Measurements from ENCODE around the gene TIAM2.

Gene TIAM2

DNA sequence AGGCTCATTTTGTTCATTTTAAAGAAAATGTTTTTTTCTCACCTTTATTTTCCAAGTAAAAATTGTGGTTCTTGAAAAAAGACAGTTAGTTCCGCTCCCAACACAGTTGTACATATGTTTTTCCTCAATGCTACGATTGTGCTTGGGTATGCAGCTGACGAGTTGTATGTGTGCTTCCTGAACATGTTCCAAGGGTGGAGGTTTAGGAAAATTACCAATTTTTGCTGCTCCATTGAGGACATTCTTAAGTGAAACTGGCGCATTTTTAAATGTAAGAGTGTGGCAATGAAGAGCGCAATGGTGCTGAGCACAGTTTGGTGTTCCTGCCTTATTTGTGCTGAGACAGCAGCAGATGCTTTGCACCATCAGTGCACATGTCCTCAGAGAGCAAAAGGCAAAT is 198.4 kb downstream of the TIAM2 start:
- no peak for DNase-seq (ENCODE audit: low read depth in 1 of 2, low spot score in 1 of 2)
- H3K27me3 ChIP-seq (ENCODE audit: insufficient read depth, poor library complexity, severe bottlenecking): no peaks in the 10 kb centered on the region
- TF ChIP-seq SPI1 (IDR thresholded peaks at IDR 0.05; ENCODE audit: borderline replicate concordance, low read depth) (no peak), GABPA (IDR thresholded peaks at IDR 0.05; ENCODE audit: low read depth) (no peak), POLR2AphosphoS5 (IDR thresholded peaks at IDR 0.05; ENCODE audit: low read depth) (no peak)
- TF ChIP-seq, protein P1, sequence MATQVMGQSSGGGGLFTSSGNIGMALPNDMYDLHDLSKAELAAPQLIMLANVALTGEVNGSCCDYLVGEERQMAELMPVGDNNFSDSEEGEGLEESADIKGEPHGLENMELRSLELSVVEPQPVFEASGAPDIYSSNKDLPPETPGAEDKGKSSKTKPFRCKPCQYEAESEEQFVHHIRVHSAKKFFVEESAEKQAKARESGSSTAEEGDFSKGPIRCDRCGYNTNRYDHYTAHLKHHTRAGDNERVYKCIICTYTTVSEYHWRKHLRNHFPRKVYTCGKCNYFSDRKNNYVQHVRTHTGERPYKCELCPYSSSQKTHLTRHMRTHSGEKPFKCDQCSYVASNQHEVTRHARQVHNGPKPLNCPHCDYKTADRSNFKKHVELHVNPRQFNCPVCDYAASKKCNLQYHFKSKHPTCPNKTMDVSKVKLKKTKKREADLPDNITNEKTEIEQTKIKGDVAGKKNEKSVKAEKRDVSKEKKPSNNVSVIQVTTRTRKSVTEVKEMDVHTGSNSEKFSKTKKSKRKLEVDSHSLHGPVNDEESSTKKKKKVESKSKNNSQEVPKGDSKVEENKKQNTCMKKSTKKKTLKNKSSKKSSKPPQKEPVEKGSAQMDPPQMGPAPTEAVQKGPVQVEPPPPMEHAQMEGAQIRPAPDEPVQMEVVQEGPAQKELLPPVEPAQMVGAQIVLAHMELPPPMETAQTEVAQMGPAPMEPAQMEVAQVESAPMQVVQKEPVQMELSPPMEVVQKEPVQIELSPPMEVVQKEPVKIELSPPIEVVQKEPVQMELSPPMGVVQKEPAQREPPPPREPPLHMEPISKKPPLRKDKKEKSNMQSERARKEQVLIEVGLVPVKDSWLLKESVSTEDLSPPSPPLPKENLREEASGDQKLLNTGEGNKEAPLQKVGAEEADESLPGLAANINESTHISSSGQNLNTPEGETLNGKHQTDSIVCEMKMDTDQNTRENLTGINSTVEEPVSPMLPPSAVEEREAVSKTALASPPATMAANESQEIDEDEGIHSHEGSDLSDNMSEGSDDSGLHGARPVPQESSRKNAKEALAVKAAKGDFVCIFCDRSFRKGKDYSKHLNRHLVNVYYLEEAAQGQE (IDR thresholded peaks at IDR 0.05; ENCODE audit: insufficient replicate concordance, low read depth): no peak
- TF ChIP-seq, protein P2, sequence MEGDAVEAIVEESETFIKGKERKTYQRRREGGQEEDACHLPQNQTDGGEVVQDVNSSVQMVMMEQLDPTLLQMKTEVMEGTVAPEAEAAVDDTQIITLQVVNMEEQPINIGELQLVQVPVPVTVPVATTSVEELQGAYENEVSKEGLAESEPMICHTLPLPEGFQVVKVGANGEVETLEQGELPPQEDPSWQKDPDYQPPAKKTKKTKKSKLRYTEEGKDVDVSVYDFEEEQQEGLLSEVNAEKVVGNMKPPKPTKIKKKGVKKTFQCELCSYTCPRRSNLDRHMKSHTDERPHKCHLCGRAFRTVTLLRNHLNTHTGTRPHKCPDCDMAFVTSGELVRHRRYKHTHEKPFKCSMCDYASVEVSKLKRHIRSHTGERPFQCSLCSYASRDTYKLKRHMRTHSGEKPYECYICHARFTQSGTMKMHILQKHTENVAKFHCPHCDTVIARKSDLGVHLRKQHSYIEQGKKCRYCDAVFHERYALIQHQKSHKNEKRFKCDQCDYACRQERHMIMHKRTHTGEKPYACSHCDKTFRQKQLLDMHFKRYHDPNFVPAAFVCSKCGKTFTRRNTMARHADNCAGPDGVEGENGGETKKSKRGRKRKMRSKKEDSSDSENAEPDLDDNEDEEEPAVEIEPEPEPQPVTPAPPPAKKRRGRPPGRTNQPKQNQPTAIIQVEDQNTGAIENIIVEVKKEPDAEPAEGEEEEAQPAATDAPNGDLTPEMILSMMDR (IDR thresholded peaks at IDR 0.05; ENCODE audit: insufficient read depth, low read length): no peak
- no peak overlapping the region for H3K4me3 ChIP-seq (replicated peaks; ENCODE audit: insufficient read depth, low read length)
- no peak overlapping the region for H3K27ac ChIP-seq (replicated peaks)

DNA sequence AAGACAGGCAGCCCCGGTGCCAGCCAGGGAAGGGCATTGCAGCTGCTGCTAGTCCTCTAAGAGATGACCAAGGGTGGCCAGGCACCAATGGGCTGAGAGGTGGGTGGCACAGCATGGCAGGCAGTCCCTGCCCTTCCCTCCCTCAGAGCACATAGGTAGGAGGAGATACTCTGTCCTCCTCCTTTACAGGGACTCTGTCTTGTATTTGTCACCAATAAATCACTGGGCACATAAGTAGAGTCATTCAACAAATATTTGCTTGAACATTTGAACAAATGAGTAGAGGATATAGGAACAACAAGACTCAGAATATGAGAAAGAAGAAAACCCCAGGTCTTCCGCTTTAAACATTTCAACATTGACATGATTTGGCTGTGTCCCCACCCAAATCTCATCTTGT is 199.3 kb downstream of the TIAM2 start:
- TF ChIP-seq POLR2AphosphoS5 (IDR thresholded peaks at IDR 0.05; ENCODE audit: low read depth) (no peak), SPI1 (IDR thresholded peaks at IDR 0.05; ENCODE audit: borderline replicate concordance, low read depth) (no peak), GABPA (IDR thresholded peaks at IDR 0.05; ENCODE audit: low read depth) (no peak)
- TF ChIP-seq, protein P1 (IDR thresholded peaks at IDR 0.05; ENCODE audit: insufficient replicate concordance, low read depth): no peak
- TF ChIP-seq, protein P2 (IDR thresholded peaks at IDR 0.05; ENCODE audit: insufficient read depth, low read length): no peak
- DNase-seq (ENCODE audit: low read depth in 1 of 2, low spot score in 1 of 2): no peak
- H3K27ac ChIP-seq (replicated peaks): no peak overlapping the region
- no peaks in the 10 kb centered on the region for H3K27me3 ChIP-seq (ENCODE audit: insufficient read depth, poor library complexity, severe bottlenecking)
- no peak overlapping the region for H3K4me3 ChIP-seq (replicated peaks; ENCODE audit: insufficient read depth, low read length)

DNA sequence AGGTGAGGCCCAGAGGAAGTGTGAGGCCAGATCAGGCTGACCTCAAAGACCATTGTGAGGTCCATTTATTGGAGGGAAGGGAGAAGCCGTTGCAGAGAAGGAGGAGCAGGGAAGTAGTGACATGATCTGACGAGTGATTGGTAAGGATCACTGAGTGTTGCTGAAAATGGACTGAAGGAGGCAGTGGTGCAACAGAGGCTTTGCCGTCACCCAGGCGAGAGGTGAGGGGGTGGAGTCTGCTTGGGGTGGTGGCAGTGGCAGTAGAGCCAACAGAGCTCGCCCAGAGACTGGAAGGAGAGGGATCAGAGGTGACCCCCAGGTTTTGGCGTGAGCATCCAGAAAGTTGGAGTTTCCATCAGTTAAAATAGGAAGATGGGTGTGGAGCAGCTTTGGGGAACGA is 200.8 kb downstream of the TIAM2 start:
- no peak overlapping the region for H3K4me3 ChIP-seq (replicated peaks; ENCODE audit: insufficient read depth, low read length)
- H3K27ac ChIP-seq (replicated peaks): no peak overlapping the region
- no peak for DNase-seq (ENCODE audit: low read depth in 1 of 2, low spot score in 1 of 2)
- TF ChIP-seq GABPA (IDR thresholded peaks at IDR 0.05; ENCODE audit: low read depth): no peak
- TF ChIP-seq, protein P1 (IDR thresholded peaks at IDR 0.05; ENCODE audit: insufficient replicate concordance, low read depth): no peak
- TF ChIP-seq POLR2AphosphoS5 (IDR thresholded peaks at IDR 0.05; ENCODE audit: low read depth): no peak
- TF ChIP-seq SPI1 (IDR thresholded peaks at IDR 0.05; ENCODE audit: borderline replicate concordance, low read depth): no peak
- TF ChIP-seq, protein P2 (IDR thresholded peaks at IDR 0.05; ENCODE audit: insufficient read depth, low read length): no peak
- no peaks in the 10 kb centered on the region for H3K27me3 ChIP-seq (ENCODE audit: insufficient read depth, poor library complexity, severe bottlenecking)
